Loucy (cell line): Measurements from ENCODE around the gene GAS7.

Experiments used
- H2AFZ ChIP-seq: fragments of 200-600 bp; sonication (generic); 2 replicates; pipeline ENCODE4 v1.6.0; 2016; ENCODE audit warnings: antibody characterized with exemption, mild to moderate bottlenecking, low read length, moderate library complexity
- H3F3A ChIP-seq: fragments of 200-600 bp; 2 replicates; pipeline ENCODE4 v1.6.0; 2016; ENCODE audit warnings: antibody characterized with exemption, low read depth, mild to moderate bottlenecking
- H3K27me3 ChIP-seq: fragments of 200-600 bp; sonication (generic); 2 replicates; pipeline ENCODE4 v1.6.1; 2014; ENCODE audit warnings: low read length, mild to moderate bottlenecking; ENCODE audit not compliant: insufficient read depth, poor library complexity, severe bottlenecking
- H3K36me3 ChIP-seq: fragments of 200-600 bp; sonication (generic); 2 replicates; pipeline ENCODE4 v1.6.1; 2016; ENCODE audit warnings: low read length; ENCODE audit not compliant: insufficient read depth
- H3K4me1 ChIP-seq: fragments of 200-600 bp; sonication (generic); 2 replicates; pipeline ENCODE4 v1.5.1; 2014; ENCODE audit warnings: low read length, mild to moderate bottlenecking; ENCODE audit not compliant: insufficient read depth, poor library complexity, severe bottlenecking
- H3K4me2 ChIP-seq: fragments of 200-600 bp; sonication (generic); 2 replicates; pipeline ENCODE4 v1.6.0; 2014; ENCODE audit warnings: antibody characterized with exemption, low read length, low read depth, mild to moderate bottlenecking; ENCODE audit not compliant: poor library complexity, severe bottlenecking
- H3K4me3 ChIP-seq: fragments of 200-600 bp; sonication (generic); 2 replicates; pipeline ENCODE4 v1.5.1; 2014; ENCODE audit warnings: low read length, mild to moderate bottlenecking, mixed read lengths; ENCODE audit not compliant: poor library complexity, severe bottlenecking
- H3K79me2 ChIP-seq: fragments of 200-600 bp; sonication (generic); 2 replicates; pipeline ENCODE4 v1.6.1; 2014; ENCODE audit warnings: low read length; ENCODE audit not compliant: insufficient read depth
- H3K9ac ChIP-seq: fragments of 200-600 bp; sonication (generic); 2 replicates; pipeline ENCODE4 v1.6.0; 2014; ENCODE audit warnings: mild to moderate bottlenecking, low read depth, low read length, moderate library complexity; ENCODE audit not compliant: poor library complexity, severe bottlenecking
- H3K9me2 ChIP-seq: fragments of 200-600 bp; sonication (generic); replicated peaks from 2 replicates; pipeline ENCODE4 v1.6.1; 2016; ENCODE audit warnings: low read depth, low read length, mixed read lengths
- H3K9me3 ChIP-seq: fragments of 200-600 bp; sonication (generic); 2 replicates; pipeline ENCODE4 v1.6.1; 2014; ENCODE audit warnings: mild to moderate bottlenecking, antibody characterized with exemption, low read length, low read depth; ENCODE audit not compliant: insufficient read depth
- H4K20me1 ChIP-seq: fragments of 200-600 bp; sonication (generic); 2 replicates; pipeline ENCODE4 v1.6.0; 2014; ENCODE audit warnings: antibody characterized with exemption, low read length, mild to moderate bottlenecking; ENCODE audit not compliant: insufficient read depth, poor library complexity, severe bottlenecking
- CTCF ChIP-seq: fragments of 200-600 bp; sonication (generic); conservative IDR thresholded peaks from 2 replicates; pipeline ENCODE4 v1.5.1; 2014; ENCODE audit warnings: mild to moderate bottlenecking, antibody characterized with exemption, low read length
- EZH2phosphoT487 ChIP-seq: fragments of 200-600 bp; IDR thresholded peaks from 2 replicates; pipeline ENCODE4 v1.6.1; 2018; ENCODE audit warnings: antibody characterized with exemption, mild to moderate bottlenecking, moderate library complexity, borderline replicate concordance

The GAS7 gene

GRCh38 chr17:10029129-10029528 lies 169.3 kb downstream of the GAS7 start:
- no peaks in the 10 kb centered on the region for H4K20me1 ChIP-seq
- H3K4me1 ChIP-seq: peaks cover 13% of the 10 kb centered on the region
- TF ChIP-seq EZH2phosphoT487 (no peak), CTCF (no peak)

DNA sequence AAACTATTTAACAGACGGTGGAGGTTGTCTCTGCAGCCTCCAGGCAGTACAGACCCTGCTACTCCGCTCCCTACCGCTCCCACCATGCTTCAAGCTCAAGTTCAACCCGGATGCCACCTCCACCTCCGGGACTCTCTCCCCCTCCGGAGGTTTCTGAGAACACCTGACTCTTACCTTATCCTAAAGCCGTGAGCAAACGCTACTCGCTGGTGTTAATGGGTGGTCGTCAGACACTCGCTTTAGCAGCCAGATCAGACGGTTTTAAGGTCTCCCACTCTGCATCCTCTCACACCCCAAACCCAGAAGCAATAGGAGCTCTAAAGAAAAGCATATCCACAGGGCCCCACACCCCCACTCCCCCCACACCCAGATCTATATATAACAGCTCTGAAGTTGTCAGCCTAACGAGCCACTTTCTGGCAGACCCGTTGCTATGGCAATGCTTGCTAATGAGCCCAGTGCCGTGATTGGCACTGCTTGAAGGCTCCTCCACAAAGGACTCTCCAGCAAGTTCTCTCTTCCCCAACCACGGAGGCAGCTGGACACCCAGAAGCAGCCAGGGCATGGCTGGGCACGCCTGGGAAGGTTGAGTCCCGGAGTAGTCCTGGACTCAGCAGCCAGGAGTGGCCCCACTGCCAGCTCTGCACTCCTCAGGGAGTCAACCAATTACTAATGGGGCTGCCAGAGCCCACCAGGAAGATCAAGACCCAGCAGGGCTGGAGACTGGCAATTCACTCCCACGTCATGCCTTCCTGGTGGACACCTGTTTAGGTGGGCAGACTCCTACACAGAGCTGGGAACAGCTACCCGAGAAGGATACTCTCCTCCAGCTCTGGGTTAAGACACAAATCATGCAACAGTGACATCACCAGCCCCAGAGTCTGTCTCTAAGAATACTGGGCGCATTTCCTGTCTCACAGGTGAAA lies 172.2 kb downstream of the GAS7 start:
- TF ChIP-seq CTCF: no peak
- TF ChIP-seq EZH2phosphoT487: no peak
- Histone ChIP-seq H3K4me1 (peaks cover 13% of the 10 kb centered on the region), H3K36me3 (peaks cover 7% of the 10 kb centered on the region; the same call in 1 of the 2 replicates), H4K20me1 (peaks cover 9% of the 10 kb centered on the region), H3F3A (no peaks in the 10 kb centered on the region), H3K4me2 (no peak overlapping the region), H3K27me3 (no peaks in the 10 kb centered on the region), H3K9me2 (no peaks in the 10 kb centered on the region), H2AFZ (no peak overlapping the region), H3K9me3 (no peaks in the 10 kb centered on the region), H3K4me3 (no peak overlapping the region), H3K9ac (no peak overlapping the region), H3K79me2 (peaks cover 89% of the 10 kb centered on the region)

More at GRCh38 chr17:10029129-10029528, 169.3 kb downstream of the GAS7 start:
- Histone ChIP-seq H2AFZ (no peak overlapping the region), H3K4me2 (no peak overlapping the region), H3F3A (no peaks in the 10 kb centered on the region), H3K79me2 (peaks cover 85% of the 10 kb centered on the region), H3K9ac (no peak overlapping the region), H3K36me3 (no peaks in the 10 kb centered on the region; the same call in 1 of the 2 replicates), H3K9me3 (no peaks in the 10 kb centered on the region), H3K27me3 (no peaks in the 10 kb centered on the region), H3K9me2 (no peaks in the 10 kb centered on the region), H3K4me3 (no peak overlapping the region)

- no peaks in the 10 kb centered on the region for H3F3A ChIP-seq
- no peak overlapping the region for H3K4me2 ChIP-seq
- H3K4me1 ChIP-seq: peaks cover 13% of the 10 kb centered on the region
- H3K9me3 ChIP-seq: no peaks in the 10 kb centered on the region
- H3K9ac ChIP-seq: no peak overlapping the region
- no peaks in the 10 kb centered on the region for H3K9me2 ChIP-seq
- no peak overlapping the region for H2AFZ ChIP-seq
- H4K20me1 ChIP-seq: peaks cover 9% of the 10 kb centered on the region
- TF ChIP-seq EZH2phosphoT487: no peak
- TF ChIP-seq CTCF: no peak
- H3K4me3 ChIP-seq: no peak overlapping the region
- peaks cover 88% of the 10 kb centered on the region for H3K79me2 ChIP-seq
- H3K27me3 ChIP-seq: no peaks in the 10 kb centered on the region
- H3K36me3 ChIP-seq: peaks cover 7% of the 10 kb centered on the region; the same call in 1 of the 2 replicates
Observed at GRCh38 chr17:10025224-10025623, 173.2 kb downstream of the GAS7 start.
